COLO668 (cell line): ENCODE data around the gene SLC26A5.

Experiments
- DNase-seq: peaks from one replicate; lab custom pipeline; 2025; ENCODE audit not compliant: unreplicated experiment; lab: John Stamatoyannopoulos, UW

SLC26A5 gene

GRCh38 chr7:103348452-103348851, 97.6 kb downstream of the SLC26A5 start:
- DNase-seq, result peak; percentile 13

- DNase-seq, result peak; percentile 86
Measured at GRCh38 chr7:103347507-103348267, 98.3 kb downstream of the SLC26A5 start, which contains the start of gene PSMC2. PSMC2 (plus strand) TSS chr7:103347643; CDS start chr7:103347712, 69 bp downstream.

GRCh38 chr7:103346396-103346795, 99.6 kb downstream of the SLC26A5 start:
- DNase-seq, result no peak

- DNase-seq, result peak; percentile 89
Measured at GRCh38 chr7:103344453-103345149, 101.4 kb downstream of the SLC26A5 start, which contains the start of gene DNAJC2. DNAJC2 (minus strand) TSS chr7:103344767; CDS start chr7:103344622, 145 bp downstream.

GRCh38 chr7:103343758-103344452, 102.1 kb downstream of the SLC26A5 start:
- peak; percentile 27 for DNase-seq

- DNase-seq, result no peak
Measured at GRCh38 chr7:103343332-103343731, 102.7 kb downstream of the SLC26A5 start.

GRCh38 chr7:103341466-103341865, 104.5 kb downstream of the SLC26A5 start:
- DNase-seq, result no peak

GRCh38 chr7:103338864-103339263, 107.1 kb downstream of the SLC26A5 start:
- no peak for DNase-seq

- DNase-seq, result no peak
Measured at GRCh38 chr7:103336761-103337160, 109.2 kb downstream of the SLC26A5 start.

GRCh38 chr7:103325744-103326143, 120.3 kb downstream of the SLC26A5 start:
- no peak for DNase-seq
